SU-DHL-6 (cell line): Measurements from ENCODE around the gene CRYGS.

Experiments used
- CTCF ChIP-seq: fragments of 200-600 bp; sonication (generic); IDR thresholded peaks from one replicate; pipeline ENCODE4 v1.5.1; 2017; ENCODE audit warnings: antibody characterized with exemption, mild to moderate bottlenecking, low read length, moderate library complexity; ENCODE audit not compliant: insufficient read depth, poor library complexity, severe bottlenecking
- EZH2phosphoT487 ChIP-seq: fragments of 200-600 bp; sonication (generic), shearing (Covaris generic); conservative IDR thresholded peaks from 2 replicates; pipeline ENCODE4 v1.6.1; 2018; ENCODE audit warnings: mild to moderate bottlenecking, antibody characterized with exemption, low read length, moderate library complexity, mixed read lengths

GRCh38 chr3:186524616-186525015 lies 19.6 kb downstream of the CRYGS start:
- TF ChIP-seq CTCF: no peak
- TF ChIP-seq EZH2phosphoT487: no peak
